HL-60/S4 (cell line): ENCODE data around the gene ACTR3C.
"Not testable (repeated sequence)": the region's sequence is repeated elsewhere in the genome, so short reads cannot be mapped to it uniquely, and the experiment has no call there.

Source experiments
- in situ Hi-C: fragments of 300-500 bp; cut with MboI; formaldehyde crosslinking; loops from 2 replicates; pipeline ENCODE4 v1.14.3; 2022; ENCODE audit warnings: low sequenced_read_pairs

Gene ACTR3C

GRCh38 chr7:150285849-150286754, 37.2 kb downstream of the ACTR3C start:
- in situ Hi-C loops, result not testable (repeated sequence)

GRCh38 chr7:150283608-150284007, 39.7 kb downstream of the ACTR3C start:
- in situ Hi-C loops, result not testable (repeated sequence)

- in situ Hi-C loops, result not testable (repeated sequence)
Observed at GRCh38 chr7:150283111-150283510, 40.2 kb downstream of the ACTR3C start.

- in situ Hi-C loops, result not testable (repeated sequence)
Observed at GRCh38 chr7:150281681-150282403, 41.5 kb downstream of the ACTR3C start.

- in situ Hi-C loops, result not testable (repeated sequence)
Observed at GRCh38 chr7:150278383-150278782, 45.0 kb downstream of the ACTR3C start.

GRCh38 chr7:150276132-150276695, 47.1 kb downstream of the ACTR3C start:
- in situ Hi-C loops, result not testable (repeated sequence)

- in situ Hi-C loops, result not testable (repeated sequence)
Observed at GRCh38 chr7:150271898-150272297, 51.4 kb downstream of the ACTR3C start.

- in situ Hi-C loops, result not testable (repeated sequence)
Observed at GRCh38 chr7:150270101-150270824, 53.1 kb downstream of the ACTR3C start.

- in situ Hi-C loops, result not testable (repeated sequence)
Observed at GRCh38 chr7:150268798-150269197, 54.5 kb downstream of the ACTR3C start.

- in situ Hi-C loops, result not testable (repeated sequence)
Observed at GRCh38 chr7:150268287-150268686, 55.1 kb downstream of the ACTR3C start.

- in situ Hi-C loops, result not testable (repeated sequence)
Observed at GRCh38 chr7:150266953-150267665, 56.2 kb downstream of the ACTR3C start.

GRCh38 chr7:150262656-150263055, 60.7 kb downstream of the ACTR3C start:
- in situ Hi-C loops, result not testable (repeated sequence)

- in situ Hi-C loops, result not testable (repeated sequence)
Observed at GRCh38 chr7:150247745-150248144, 75.6 kb downstream of the ACTR3C start.

- in situ Hi-C loops, result not testable (repeated sequence)
Observed at GRCh38 chr7:150245208-150245607, 78.1 kb downstream of the ACTR3C start.

GRCh38 chr7:150242935-150243334, 80.4 kb downstream of the ACTR3C start:
- in situ Hi-C loops, result not testable (repeated sequence)

- in situ Hi-C loops, result not testable (repeated sequence)
Observed at GRCh38 chr7:150225444-150225843, 97.9 kb downstream of the ACTR3C start.

- in situ Hi-C loops, result not testable (repeated sequence)
Observed at GRCh38 chr7:150222083-150222972, 101.0 kb downstream of the ACTR3C start.

GRCh38 chr7:150220673-150221181, 102.6 kb downstream of the ACTR3C start:
- in situ Hi-C loops, result not testable (repeated sequence)
